Measurements from ENCODE around the gene CA11.
A peak's percentile ranks its signal among the peaks of the same experiment; 100 is the strongest.
"Not testable (repeated sequence)": the region's sequence is repeated elsewhere in the genome, so short reads cannot be mapped to it uniquely, and the experiment has no call there.

Gene CA11

DNA sequence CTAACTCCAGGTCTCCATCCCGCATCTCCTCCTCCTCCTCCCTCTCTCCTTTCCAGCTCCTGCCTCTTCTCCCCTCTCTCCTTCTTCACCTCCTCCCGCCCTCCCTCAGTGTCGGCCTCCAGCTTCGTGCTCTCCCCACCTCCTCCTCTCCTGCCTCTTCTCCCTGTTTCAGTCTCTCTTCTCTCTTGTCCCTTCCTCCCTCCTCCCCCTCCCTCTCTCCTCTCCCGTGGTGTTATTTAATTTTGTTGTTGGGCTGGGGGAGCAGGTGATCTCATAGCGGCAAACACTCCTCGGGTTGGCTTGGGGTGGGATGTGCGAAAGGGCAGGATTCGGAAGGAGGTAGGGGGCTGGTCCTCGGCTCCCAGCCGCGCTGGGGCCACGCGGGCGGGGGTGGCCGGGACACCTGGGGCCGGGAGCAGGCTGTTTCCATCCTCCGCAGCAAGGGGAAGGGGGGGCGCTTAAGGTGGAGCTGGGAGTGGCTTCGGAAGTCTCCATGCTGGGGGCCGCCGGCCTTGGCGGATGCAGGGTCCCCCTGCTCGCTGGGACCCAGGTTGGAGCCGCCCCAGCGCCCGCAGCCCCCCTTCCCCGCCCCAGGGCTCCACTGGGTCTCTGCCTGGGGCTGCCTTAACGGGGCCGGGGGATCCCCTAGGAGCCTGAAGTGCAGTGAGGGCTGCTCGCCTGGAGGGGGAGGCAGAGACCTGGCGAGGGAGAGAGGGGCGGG, at the start of gene CA11:
Gene CA11, minus strand, starts transcription at position 187 of the 721 bp plus-strand sequence. CDS start 555 bp downstream, outside the sequence.
- DNase-seq, result peak; percentile 82 to 89

DNA sequence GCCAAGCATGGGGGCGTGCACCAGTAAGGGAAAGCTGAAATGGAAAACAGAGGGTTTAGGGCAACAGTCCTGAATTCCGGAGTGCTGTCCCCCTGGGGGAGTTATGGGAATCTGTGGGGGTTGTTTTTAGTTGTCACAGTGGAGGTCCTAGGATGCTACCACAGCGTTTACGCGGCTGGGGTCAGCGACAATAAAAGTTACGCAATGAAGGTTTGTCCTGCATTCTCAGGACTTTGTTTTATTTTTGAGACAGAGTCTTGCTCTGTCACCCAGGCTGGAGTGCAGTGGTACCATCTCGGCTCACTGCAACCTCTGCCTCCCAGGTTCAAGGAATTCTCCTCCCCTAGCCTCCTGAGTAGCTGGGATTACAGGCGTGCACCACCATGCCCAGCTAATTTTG, 47.6 kb upstream of the CA11 start:
- DNase-seq, result not testable (repeated sequence)

DNA sequence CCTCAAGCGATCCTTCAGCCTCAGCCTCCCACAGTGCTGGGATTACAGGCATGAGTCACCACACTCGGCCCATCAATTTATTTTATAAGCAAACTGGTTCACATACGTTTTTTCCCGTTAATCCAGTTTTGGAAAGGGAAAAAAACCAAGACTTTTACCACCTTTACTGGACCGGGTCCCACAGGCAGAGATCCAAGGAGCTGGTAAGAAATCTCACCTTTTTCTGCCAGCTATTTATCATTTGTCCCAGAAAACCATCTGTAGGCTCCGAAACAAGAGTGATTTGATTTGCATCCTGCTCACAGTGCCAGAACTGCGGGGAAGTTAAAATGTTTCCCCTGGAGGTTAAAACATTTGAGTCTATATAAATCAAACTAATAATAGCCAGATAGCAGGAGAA, 43.5 kb upstream of the CA11 start:
- peak in 1 of 2 donors; percentile 28 for DNase-seq

DNA sequence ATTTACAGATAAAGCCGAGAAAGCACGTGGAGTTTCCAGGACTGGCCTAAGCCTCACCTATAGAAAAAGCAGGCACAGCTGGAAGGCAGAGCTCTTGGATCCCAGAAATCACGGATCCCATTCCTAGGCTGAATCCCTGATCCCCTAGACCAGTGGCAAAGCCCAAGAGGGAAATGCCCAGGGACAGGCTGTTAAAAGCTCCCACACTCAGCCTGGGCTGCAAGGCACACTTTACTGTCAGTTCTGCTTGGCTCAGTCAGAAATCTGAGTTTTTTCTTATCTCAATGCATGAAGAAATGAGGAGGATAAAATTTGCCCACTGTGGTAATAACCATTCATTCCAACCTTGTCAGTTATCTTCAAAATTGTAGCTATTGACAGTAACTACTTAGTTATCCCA, 41.8 kb upstream of the CA11 start:
- DNase-seq, result no peak

DNA sequence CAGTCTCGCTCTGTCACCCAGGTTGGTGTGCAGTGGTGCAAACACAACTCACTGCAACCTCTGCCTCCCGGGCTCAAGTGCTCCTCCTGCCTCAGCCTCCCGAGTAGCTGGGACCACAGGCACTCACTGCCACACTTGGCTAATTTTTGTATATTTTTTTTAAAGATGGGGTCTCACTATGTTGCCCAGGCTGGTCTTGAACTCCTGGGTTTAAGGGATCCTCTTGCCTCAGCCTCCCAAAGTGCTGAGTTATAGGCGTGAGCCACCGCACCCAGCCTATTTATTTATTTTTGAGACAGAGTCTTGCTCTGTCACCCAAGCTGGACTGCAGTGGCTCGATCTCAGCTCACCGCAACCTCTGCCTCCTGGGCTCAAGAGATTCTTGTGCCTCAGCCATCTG, 40.6 kb upstream of the CA11 start:
- not testable (repeated sequence) for DNase-seq

DNA sequence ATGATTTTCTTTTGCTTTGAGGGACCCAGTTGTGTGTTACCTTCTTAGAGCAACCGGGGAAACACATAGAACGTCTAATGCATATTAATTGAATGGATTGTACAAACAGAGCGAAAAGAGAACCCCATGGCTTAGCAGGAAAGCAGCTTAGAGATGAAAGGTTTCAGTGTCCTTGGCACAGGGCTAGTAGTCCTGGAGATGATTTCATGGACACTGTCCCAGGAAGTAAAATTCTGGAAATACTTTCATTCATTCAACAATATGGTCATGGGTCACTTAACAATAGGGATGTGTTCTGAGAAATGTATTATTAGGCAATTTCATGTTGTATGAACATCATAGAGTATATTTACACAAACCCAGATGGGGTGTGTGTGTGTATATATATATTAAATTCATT, 40.1 kb upstream of the CA11 start:
- DNase-seq, result peak in 1 of 2 donors; percentile 41

DNA sequence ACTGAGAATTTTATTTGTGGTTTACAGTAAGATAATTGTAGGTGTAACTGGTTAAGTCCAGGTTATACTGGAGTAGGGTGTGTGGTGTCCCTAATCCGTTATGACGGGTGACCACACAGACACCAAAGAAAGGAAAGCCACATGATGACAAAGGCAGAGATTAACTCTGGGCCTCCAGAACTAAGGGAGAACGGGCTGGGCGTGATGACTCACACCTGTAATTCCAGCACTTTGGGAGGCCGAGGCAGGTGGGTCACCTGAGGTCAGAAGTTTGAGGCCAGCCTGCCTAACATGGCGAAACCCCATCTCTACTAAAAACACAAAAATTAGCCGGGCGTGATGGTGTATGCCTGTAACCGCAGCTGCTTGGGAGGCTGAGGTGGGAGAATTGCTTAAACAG, 39.6 kb upstream of the CA11 start:
- no peak for DNase-seq

DNA sequence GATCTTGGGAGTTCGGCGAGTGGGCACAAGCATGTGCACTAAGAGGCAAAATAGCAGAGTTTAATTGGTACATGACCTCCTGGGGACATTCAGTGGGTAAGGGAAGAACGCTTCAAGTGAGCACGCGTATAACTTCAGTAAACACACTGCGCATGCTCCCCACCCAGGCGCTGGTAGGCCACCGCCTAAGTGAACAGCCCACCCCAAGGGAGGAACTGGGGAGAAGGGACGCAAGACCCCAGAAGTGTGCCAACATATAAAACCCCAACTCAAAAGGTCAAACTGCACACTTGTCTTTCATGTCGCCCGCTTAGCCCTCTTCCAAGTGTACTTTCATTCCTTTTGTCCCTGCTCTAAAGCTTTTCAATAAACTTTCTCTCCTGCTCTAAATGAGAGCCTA, 37.4 kb upstream of the CA11 start:
- DNase-seq, result peak; percentile 39 to 52

DNA sequence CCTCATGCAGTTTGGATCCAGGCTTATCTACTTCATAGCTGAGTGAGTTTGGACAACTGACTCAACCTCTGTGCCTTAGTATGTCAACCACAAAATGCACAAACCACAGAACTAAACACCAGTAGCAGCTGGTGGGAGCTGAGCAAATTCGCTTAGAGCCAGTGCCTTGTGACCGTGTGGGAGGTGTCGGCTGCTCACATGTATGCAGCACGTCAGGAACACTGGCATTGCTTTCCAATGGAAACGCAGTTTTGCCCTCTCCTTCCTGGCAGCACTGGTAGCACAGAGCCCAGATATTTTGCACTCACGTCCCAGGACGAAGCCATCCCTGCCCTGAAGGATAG, 35.1 kb upstream of the CA11 start:
- DNase-seq, result no peak

DNA sequence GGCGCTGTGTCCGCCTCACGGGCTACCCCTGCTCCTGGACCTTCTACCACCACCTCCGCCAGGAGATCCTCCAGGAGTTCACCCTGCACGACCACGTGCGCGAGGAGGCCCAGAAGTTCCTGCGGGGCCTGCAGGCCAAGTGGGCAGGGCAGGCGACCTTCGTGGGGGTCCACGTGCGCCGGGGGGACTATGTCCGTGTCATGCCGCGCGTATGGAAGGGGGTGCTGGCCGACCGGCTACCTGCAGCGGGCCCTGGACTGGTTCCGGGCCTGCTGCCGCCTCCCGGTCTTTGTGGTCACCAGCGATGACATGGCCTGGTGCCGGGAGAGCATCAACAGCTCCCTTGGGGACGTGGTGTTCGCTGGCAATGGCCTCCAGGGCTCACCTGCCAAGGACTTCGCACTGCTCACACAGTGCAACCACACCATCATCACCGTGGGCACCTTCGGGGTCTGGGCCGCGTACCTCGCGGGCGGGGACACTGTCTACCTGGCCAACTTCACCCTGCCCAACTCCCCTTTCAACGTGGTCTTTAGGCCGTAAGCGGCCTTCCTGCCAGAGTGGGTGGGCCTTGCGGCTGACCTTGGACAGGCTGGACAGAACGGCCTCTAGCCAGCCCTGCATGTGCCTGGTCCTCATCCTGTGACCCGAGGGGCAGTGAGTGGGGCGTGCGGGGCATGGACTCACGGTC, 34.6 kb upstream of the CA11 start:
- DNase-seq, result no peak

DNA sequence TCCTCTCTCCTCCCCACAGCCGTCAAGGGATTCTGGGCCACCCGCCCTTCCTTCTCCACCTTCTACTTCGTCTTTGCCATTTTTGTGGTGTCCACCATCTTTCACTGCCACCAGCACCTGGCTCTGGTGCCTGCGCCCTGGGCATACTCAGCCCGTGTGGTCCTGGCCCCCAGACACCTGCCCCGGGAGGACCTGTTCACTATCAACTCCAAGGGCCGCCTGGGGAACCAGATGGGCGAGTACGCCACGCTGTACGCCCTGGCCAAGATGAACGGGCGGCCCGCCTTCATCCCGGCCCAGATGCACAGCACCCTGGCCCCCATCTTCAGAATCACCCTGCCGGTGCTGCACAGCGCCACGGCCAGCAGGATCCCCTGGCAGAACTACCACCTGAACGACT, 34.0 kb upstream of the CA11 start:
- not testable (repeated sequence) for DNase-seq

DNA sequence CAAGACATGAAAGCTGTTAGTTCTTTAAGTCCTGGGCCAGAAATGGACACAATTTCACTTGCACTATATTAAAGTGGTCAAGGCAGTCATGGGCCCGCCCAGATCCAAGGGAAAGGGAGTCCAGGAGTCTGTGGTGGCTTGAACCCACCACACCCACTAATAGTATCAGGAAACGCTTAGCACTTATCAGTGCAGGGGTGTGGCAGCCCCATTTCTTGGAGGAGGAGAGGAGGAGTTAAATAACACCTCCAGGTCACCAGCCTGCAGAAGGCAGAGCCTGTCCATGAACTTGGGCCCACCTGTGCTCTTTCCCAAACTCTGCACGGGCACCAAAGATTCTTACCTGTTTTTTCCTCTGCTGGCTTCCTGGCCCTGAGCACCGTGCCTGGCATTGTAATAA, 32.2 kb upstream of the CA11 start:
- no peak for DNase-seq

DNA sequence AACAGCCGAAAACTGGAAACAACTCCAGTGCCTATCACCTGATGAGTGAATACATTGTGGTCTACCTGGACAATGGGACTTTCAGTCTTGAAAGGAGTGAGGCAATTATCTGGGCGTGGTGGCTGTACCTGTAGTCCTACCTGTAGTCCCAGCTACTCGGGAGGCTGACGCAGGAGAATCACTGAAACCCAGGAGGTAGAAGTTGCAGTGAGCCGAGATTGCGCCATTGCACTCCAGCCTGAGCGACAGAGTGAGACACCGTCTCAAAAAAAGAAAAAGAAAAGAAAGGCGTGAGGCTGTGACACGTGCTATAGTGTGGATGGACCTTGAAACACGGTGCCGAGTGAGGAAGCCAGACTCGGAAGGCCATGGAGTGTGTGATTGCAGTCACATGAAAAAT, 30.9 kb upstream of the CA11 start:
- no peak for DNase-seq

DNA sequence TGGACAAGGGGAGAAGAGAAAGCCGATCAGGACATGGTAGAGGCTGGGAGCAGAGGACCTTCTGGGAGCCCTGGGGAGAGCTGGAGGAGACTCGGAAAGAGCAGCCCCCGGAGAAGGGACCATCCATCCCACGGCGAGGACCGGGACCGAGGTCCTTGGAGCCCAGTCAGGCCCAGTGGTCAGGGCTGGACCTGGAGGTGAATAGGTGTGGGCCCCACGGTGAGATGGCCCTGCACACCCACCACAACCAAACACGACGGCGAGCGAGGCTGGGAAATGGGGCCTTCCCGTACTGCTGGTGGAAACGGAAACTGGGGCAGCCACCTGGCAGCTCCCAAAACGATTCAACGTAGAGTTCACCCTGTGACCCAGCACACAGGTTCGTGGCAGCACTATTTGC, 30.5 kb upstream of the CA11 start:
- DNase-seq, result no peak

DNA sequence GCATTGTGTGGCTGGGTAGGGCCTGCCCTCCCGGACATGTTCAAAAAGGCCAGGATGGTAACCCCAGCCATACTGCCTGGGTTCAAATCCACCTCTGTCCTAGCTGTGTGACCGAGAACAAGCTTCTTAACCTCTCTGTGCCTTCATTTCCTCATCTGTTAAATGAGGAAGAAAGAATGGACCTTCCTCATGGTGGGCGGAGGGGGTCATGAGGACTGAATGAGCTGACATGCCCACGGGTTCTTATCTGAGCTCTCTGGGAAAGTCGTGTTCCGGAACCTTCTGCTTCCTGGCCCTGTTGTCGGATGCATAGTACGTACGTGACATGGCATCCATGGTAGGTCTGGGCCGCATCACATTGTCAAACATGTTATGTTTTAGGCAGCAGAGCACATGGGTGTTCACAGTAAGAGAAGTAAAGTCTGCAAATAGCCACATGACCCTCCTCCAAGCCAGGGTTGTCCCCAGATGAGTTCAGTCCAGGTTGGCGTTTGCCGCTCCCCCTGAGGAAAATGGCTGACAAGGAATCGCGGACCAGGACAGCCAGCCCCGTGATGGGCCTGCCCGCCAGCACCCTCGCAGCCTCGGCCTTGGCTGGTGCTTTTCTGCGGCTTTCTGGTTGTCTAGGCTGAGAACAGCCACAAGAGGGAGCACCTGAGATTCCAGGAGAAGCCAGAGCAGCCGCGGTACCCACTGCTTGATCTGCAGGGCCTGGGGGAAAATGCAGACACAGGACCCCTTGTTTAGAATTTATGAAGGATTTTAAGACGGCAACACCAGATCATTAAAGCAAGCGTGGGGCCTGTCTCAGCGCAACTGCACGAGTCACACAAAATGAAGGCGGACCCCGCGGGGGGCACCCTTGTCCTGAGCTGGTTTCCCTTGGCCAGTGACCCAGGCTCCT, 29.2 kb upstream of the CA11 start:
- DNase-seq, result peak; percentile 78 to 81

DNA sequence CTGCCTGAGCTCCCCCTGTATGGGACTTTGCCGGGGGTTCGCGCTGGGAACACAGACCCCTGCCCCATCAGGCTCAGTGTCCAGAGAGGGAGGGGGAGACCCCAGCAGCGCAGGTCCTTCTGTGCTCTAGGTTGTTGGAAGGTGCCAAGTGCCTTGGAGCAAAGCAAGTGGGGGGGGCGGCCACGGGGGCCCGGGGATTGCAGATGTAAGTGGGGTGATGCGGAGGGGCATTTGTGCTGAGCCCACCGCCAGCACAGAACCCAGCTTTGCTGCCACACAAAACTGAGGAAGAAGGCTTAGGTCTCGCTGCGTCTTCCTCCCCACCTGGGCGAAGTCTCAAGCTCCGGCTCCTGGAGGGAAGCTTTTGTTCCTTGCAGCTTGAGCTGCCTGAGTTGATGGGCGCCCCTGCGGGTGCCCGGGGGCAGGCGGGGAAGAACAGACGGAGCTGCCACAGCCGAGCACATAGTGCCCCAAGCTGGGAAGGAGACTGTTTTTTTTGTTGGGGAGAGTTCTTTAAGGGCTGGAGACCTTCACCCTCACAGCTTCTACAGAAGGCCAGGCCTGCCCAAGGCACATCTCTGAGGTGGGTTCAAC, 28.3 kb upstream of the CA11 start:
- no peak for DNase-seq

DNA sequence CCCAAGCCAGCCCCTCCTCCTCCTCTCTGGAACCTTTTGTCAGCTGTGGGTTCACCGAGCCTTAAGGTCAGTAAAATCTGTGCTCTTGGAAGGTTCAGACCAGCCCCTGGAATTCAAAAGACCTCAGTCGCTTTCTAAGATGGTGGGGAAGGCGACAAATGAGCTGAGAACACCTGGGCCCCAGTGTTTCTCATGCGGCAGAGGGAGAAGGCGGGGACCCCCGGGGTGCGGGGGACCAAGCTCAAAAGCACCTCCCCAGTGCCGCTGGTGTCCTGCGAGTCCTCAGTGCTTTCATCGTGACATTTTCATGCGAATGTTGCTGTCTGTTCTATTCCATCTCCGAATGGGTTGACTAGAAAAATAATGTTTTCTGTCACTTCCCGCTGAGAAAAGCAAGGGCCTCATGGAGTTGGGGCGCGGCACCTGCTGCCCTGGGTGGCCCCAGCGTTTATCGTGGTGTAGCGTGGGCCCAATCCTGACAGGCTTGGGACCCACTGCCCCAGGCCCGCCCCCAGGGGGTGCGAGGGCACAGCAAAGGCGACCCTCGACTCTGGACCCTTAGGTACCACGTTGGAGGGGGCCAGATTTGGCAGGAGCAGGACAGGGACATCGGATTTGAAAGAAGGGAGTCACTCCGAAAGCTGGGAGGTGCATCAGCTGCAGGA, 27.6 kb upstream of the CA11 start:
- no peak for DNase-seq

DNA sequence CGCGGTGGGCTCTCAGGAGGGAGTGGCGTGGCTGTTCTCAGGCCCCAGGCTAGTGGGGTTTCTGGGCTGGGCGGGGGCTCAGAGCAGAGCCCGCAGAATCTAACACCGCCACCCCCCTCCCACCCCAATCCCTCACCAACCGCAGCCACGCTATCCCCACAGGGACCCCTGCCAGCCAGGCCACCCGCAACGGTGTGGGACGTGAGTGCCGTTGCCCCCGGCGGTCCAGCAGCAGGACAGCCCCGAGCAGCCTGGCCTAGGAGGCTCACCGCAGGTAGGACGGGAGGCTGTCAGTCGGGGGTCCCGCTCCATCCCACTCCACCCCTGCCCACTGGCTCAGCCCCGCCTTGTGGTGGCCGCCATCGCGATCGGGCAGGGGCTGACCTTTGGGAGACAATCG, 27.0 kb upstream of the CA11 start, which contains the start of gene NTN5:
Gene NTN5, minus strand, starts transcription at position 24 of the 400 bp plus-strand sequence. CDS start 2,031 bp downstream, outside the sequence.
- DNase-seq, result no peak

DNA sequence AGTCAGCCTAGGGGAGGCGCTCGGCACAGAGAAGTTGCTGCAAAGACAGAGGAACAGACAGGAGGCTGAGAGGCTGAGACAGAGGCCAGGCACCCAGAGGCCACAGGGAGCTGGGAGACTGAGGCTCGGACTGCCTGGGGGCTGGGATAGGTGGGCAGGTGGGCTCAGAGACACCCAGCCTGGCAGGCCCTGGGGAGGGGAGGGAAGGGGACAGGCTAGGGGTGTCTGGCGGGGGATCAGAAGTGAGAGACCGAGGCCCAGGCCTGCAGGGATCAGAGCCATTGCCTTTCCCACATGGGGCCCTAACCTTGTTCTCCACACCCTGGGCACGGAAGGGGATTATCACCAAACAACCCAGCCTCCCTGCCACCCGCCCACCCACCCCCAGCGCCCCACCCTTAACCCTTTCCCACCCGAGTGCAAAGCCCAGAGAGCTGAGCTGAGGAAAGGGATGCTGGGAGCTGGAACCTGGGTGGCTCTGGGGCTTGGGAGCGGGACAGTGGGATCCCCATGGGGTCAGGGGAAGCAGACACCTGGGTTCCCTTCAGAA, 25.5 kb upstream of the CA11 start:
- DNase-seq, result no peak

DNA sequence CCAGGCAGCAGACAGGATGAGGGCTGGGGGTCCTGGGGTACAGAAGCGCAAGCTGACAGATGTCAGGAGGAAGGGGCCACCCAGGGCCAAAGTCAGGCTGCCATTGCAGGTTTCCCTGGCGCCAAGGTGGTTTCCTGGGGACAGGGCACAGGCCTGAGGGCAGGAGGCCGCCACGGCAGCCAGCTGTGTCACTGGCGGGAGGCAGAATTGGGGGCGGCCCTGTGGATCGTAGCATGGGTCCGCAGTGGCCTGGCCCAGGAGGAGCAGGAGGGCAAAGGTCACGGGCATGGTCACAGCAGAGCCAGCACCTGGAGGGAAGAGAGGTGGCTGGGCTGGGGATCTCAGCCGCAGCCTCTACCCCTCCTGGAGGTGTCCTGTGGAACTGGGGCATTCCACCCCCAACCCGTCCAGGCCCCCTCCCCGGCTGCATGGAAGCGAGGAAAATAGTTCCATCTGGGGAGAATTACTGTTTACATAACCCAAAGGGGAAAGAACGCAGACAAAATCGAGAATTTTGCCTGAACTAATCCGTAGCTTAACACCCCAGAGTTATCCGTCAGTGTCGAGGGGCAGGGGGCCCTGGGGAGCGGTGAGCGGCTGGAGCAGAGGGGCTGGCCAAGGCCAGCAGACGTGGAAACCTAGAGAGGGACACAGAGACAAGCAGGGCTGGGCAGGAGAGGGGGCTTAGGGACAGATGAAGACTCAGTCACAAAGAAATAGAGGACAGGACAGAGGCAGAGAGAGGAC, 24.9 kb upstream of the CA11 start:
- DNase-seq, result no peak

DNA sequence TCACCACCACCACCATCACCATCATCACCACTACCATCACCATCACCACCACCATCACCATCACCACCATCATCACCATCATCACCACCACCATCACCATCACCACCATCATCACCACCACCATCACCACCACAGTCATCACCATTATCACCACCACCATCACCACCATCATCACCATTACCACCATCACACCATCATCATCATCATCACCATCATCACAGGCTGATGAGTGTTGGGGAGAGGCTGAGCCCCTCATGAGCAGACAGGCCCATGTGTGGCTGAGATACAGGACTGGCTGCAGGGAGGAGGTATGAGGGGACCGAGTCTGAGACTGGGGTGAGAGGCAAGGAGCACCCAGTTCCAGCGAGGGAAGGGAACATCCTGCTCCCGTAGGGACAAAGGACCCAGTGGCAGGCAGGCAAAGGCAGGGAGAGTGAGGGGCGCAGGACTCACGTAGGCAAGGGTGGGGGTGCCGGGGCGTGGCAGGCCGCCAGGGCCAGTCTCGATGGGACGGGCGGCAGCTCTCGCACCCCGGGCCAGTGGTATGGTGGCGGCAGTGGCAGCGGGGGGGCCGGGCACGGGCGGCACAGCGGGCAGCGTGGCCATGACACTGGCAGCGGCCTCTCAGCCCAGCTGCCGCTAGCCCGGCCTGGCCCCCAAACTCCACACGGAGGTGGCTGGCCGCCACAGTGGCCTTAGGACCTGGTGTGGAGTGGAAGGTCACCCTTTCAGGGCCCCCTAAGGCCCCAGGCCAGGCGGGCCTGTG, 24.1 kb upstream of the CA11 start:
- DNase-seq, result no peak
